K562 (cell line): ENCODE measurements around the gene PRDM8. TPM values are rescaled to one million over a fixed set of nuclear protein-coding genes. Genes with fewer than 3 reads are reported as not detected.
A peak's percentile ranks its signal among the peaks of the same experiment; 100 is the strongest.

Source experiments
- ATF1 ChIP-seq, 2 experiments: fragments of 450-650 bp in 1 of 2; IDR thresholded peaks; 2 replicates each; pipeline ENCODE4 v1.6.1; 2016; ENCODE audit warnings: missing compliant biosample characterization in 1 of 2, missing genetic modification characterization in 1 of 2
- CBFA2T2 ChIP-seq: fragments of 450-650 bp; conservative IDR thresholded peaks from 2 replicates; pipeline ENCODE4 v1.6.1; 2017; ENCODE audit warnings: mild to moderate bottlenecking
- CBFB ChIP-seq: sonication (generic); formaldehyde crosslinking; IDR thresholded peaks from 2 replicates; pipeline ENCODE4 v1.4.0; 2020; ENCODE audit warnings: mild to moderate bottlenecking, missing genetic modification reagents
- CBX3 ChIP-seq, 2 experiments: IDR thresholded peaks; 1 replicate in 1 of 2; 2 replicates in 1 of 2; pipeline ENCODE4 v1.6.1; 2012; ENCODE audit warnings: inconsistent platforms in 2 of 2, low read length in 2 of 2, borderline replicate concordance in 1 of 2, control low read depth in 1 of 2
- CREB1 ChIP-seq, 2 experiments: sonication (generic) in 1 of 2; formaldehyde crosslinking in 1 of 2; IDR thresholded peaks; 2 replicates each; pipeline versions ENCODE4 v1.6.1 to v1.8.0; 2012 to 2022; ENCODE audit warnings: inconsistent platforms in 1 of 2, mild to moderate bottlenecking in 1 of 2, missing genetic modification reagents in 1 of 2, moderate library complexity in 1 of 2
- HDAC1 ChIP-seq, 2 experiments: fragments of 450-650 bp; IDR thresholded peaks; 2 replicates each; pipeline ENCODE4 v1.6.1; 2016 to 2017; ENCODE audit warnings: inconsistent platforms in 1 of 2, mild to moderate bottlenecking in 1 of 2, moderate library complexity in 1 of 2
- HNRNPL ChIP-seq: fragments of 200-400 bp; formaldehyde crosslinking; IDR thresholded peaks from 2 replicates; pipeline ENCODE4 v1.6.1; 2017; ENCODE audit warnings: low read depth, mild to moderate bottlenecking, low read length
- KAT2B ChIP-seq: IDR thresholded peaks from one replicate; pipeline ENCODE4 v1.6.1; 2012; ENCODE audit warnings: low read depth, mild to moderate bottlenecking, control low read depth, inconsistent platforms, low read length, moderate library complexity
- MXI1 ChIP-seq: IDR thresholded peaks from 2 replicates; pipeline ENCODE4 v1.6.1; 2011; ENCODE audit warnings: low read depth, mild to moderate bottlenecking, improper control_type of control experiment, low read length
- RUNX1 ChIP-seq: sonication (generic); IDR thresholded peaks from 2 replicates; pipeline ENCODE4 v1.6.1; 2016; ENCODE audit warnings: antibody characterized with exemption, low read depth
- ZC3H11A ChIP-seq: IDR thresholded peaks from 2 replicates; pipeline ENCODE4 v1.6.1; 2012; ENCODE audit warnings: low read depth, low read length, improper control_type of control experiment
- ZEB2 ChIP-seq: fragments of 450-650 bp; IDR thresholded peaks from 2 replicates; pipeline ENCODE4 v1.6.1; 2016
- ZNF239 ChIP-seq: fragments of 250-450 bp; sonication (Bioruptor Pico); IDR thresholded peaks from 2 replicates; pipeline ENCODE4 v1.4.0; 2020; ENCODE audit warnings: mild to moderate bottlenecking
- ZNF695 ChIP-seq: fragments of 450-650 bp; formaldehyde crosslinking; IDR thresholded peaks from 2 replicates; pipeline ENCODE4 v1.4.0; 2020; ENCODE audit warnings: mild to moderate bottlenecking, moderate library complexity
- ZNF764 ChIP-seq: fragments of 250-450 bp; sonication (Bioruptor Pico); IDR thresholded peaks from 2 replicates; pipeline ENCODE4 v1.4.0; 2020; ENCODE audit warnings: low read depth, mild to moderate bottlenecking, moderate library complexity
- polyA plus RNA-seq, 8 experiments: library from polyadenylated mRNA; depleted of rRNA in 4 of 8; stranded (reverse) in 5 of 8; unstranded in 3 of 8; fragments of >200 nt; fragmentation: Nextera tagmentation in 2 of 8; fragmentation: Illumina TruSeq in 1 of 8; extraction: Ambion mirVana in 2 of 8; extraction: Trizol in 1 of 8; gene quantifications; 2 replicates each; pipeline versions ENCODE4 v1.2.1 to v1.2.3, GENCODE V29; 2011 to 2014; ENCODE audit warnings: inconsistent platforms in 1 of 8, missing spikeins in 1 of 8
- total RNA-seq, 7 experiments: library from RNA; depleted of rRNA in 6 of 7; stranded (reverse); fragments of >200 nt in 6 of 7; fragmentation: Illumina TruSeq in 2 of 7; extraction: Trizol in 2 of 7; gene quantifications; 2 replicates each; pipeline versions ENCODE4 v1.2.1 to v1.2.3, GENCODE V29; 2011 to 2021; ENCODE audit warnings: low replicate concordance in 1 of 7
- TF ChIP-seq, protein P1 (sequence below): fragments of 200-600 bp; sonication (generic); IDR thresholded peaks from one replicate; pipeline ENCODE4 v1.6.1; 2012; ENCODE audit warnings: mild to moderate bottlenecking, low read depth, low read length, inconsistent platforms
- TF ChIP-seq, protein P2 (sequence below): sonication (generic); formaldehyde crosslinking; IDR thresholded peaks from 2 replicates; pipeline ENCODE4 v1.8.0; 2022; ENCODE audit warnings: mild to moderate bottlenecking, low read depth, missing genetic modification reagents

PRDM8 gene
- total and polyA plus RNA-seq, 9 of the 15 experiments (the other 6 are each of a cell fraction or from before 2014, with no cell fraction given) = 0.40 TPM; not detected in 8

DNA sequence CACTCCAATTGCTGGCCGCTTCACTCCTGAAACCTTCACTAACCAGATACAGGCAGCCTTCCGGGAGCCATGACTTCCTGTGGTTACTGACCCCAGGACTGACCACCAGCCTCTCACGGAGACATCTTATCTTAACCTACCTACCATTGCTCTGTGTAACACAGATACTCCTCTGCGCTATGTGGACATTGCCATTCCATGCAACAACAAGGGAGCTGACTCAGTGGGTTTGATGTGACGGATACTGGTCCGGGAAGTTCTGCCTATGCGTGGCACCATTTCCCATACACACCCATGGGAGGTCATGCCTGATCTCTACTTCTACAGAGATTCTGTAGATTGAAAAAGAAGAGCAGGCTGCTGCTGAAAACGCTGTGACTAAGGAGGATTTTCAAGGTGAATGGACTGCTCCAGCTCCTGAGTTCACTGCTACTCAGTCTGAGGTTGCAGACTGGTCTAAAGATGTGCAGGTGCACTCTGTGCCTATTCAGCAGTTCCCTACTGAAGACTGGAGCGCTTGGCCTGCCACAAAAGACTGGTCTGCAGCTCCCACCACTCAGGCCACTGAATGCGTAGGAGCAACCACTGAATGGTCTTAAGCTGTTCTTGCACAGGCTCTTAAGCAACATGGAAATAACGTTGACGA, 35.8 kb upstream of the PRDM8 start (continued):
- TF ChIP-seq ZNF239 (CRISPR knock-in tag) (no peak), CBFB (CRISPR knock-in tag) (0 out of 2 replicates have a peak, but pooled peaks have one; percentile 74), ZNF764 (CRISPR knock-in tag) (no peak), ZEB2 (no peak), MXI1 (no peak), KAT2B (no peak), ATF1 (CRISPR knock-in tag; IDR thresholded peaks at IDR 0.05) (no peak), ATF1 (tag; IDR thresholded peaks at IDR 0.05) (0 out of 2 replicates have a peak, but pooled peaks have one; percentile 15), CREB1 (IDR thresholded peaks at IDR 0.05) (0 out of 2 replicates have a peak, but pooled peaks have one; percentile 8), CREB1 (CRISPR knock-in tag; IDR thresholded peaks at IDR 0.05) (no peak), RUNX1 (no peak), CBFA2T2 (peak; percentile 70), ZNF695 (CRISPR knock-in tag) (no peak), CBX3 (IDR thresholded peaks at IDR 0.05; ENCODE audit: borderline replicate concordance in 1 of 2, low read length in 2 of 2) (no peak), ZC3H11A (no peak), HNRNPL (no peak), HDAC1 (IDR thresholded peaks at IDR 0.05) (no peak)
- TF ChIP-seq, protein P1, sequence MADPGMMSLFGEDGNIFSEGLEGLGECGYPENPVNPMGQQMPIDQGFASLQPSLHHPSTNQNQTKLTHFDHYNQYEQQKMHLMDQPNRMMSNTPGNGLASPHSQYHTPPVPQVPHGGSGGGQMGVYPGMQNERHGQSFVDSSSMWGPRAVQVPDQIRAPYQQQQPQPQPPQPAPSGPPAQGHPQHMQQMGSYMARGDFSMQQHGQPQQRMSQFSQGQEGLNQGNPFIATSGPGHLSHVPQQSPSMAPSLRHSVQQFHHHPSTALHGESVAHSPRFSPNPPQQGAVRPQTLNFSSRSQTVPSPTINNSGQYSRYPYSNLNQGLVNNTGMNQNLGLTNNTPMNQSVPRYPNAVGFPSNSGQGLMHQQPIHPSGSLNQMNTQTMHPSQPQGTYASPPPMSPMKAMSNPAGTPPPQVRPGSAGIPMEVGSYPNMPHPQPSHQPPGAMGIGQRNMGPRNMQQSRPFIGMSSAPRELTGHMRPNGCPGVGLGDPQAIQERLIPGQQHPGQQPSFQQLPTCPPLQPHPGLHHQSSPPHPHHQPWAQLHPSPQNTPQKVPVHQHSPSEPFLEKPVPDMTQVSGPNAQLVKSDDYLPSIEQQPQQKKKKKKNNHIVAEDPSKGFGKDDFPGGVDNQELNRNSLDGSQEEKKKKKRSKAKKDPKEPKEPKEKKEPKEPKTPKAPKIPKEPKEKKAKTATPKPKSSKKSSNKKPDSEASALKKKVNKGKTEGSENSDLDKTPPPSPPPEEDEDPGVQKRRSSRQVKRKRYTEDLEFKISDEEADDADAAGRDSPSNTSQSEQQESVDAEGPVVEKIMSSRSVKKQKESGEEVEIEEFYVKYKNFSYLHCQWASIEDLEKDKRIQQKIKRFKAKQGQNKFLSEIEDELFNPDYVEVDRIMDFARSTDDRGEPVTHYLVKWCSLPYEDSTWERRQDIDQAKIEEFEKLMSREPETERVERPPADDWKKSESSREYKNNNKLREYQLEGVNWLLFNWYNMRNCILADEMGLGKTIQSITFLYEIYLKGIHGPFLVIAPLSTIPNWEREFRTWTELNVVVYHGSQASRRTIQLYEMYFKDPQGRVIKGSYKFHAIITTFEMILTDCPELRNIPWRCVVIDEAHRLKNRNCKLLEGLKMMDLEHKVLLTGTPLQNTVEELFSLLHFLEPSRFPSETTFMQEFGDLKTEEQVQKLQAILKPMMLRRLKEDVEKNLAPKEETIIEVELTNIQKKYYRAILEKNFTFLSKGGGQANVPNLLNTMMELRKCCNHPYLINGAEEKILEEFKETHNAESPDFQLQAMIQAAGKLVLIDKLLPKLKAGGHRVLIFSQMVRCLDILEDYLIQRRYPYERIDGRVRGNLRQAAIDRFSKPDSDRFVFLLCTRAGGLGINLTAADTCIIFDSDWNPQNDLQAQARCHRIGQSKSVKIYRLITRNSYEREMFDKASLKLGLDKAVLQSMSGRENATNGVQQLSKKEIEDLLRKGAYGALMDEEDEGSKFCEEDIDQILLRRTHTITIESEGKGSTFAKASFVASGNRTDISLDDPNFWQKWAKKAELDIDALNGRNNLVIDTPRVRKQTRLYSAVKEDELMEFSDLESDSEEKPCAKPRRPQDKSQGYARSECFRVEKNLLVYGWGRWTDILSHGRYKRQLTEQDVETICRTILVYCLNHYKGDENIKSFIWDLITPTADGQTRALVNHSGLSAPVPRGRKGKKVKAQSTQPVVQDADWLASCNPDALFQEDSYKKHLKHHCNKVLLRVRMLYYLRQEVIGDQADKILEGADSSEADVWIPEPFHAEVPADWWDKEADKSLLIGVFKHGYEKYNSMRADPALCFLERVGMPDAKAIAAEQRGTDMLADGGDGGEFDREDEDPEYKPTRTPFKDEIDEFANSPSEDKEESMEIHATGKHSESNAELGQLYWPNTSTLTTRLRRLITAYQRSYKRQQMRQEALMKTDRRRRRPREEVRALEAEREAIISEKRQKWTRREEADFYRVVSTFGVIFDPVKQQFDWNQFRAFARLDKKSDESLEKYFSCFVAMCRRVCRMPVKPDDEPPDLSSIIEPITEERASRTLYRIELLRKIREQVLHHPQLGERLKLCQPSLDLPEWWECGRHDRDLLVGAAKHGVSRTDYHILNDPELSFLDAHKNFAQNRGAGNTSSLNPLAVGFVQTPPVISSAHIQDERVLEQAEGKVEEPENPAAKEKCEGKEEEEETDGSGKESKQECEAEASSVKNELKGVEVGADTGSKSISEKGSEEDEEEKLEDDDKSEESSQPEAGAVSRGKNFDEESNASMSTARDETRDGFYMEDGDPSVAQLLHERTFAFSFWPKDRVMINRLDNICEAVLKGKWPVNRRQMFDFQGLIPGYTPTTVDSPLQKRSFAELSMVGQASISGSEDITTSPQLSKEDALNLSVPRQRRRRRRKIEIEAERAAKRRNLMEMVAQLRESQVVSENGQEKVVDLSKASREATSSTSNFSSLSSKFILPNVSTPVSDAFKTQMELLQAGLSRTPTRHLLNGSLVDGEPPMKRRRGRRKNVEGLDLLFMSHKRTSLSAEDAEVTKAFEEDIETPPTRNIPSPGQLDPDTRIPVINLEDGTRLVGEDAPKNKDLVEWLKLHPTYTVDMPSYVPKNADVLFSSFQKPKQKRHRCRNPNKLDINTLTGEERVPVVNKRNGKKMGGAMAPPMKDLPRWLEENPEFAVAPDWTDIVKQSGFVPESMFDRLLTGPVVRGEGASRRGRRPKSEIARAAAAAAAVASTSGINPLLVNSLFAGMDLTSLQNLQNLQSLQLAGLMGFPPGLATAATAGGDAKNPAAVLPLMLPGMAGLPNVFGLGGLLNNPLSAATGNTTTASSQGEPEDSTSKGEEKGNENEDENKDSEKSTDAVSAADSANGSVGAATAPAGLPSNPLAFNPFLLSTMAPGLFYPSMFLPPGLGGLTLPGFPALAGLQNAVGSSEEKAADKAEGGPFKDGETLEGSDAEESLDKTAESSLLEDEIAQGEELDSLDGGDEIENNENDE = no peak
- TF ChIP-seq, protein P2, sequence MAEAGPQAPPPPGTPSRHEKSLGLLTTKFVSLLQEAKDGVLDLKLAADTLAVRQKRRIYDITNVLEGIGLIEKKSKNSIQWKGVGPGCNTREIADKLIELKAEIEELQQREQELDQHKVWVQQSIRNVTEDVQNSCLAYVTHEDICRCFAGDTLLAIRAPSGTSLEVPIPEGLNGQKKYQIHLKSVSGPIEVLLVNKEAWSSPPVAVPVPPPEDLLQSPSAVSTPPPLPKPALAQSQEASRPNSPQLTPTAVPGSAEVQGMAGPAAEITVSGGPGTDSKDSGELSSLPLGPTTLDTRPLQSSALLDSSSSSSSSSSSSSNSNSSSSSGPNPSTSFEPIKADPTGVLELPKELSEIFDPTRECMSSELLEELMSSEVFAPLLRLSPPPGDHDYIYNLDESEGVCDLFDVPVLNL (CRISPR knock-in tag) = no peak
